GM21526 (cell line): ENCODE measurements around the gene LRRC7.

Experiments
- ATAC-seq: cut with Tn5 transposase; IDR thresholded peaks from one replicate; pipeline ENCODE4 v1.9.1; 2021; ENCODE audit warnings: moderate library complexity; ENCODE audit not compliant: unreplicated experiment, low FRiP score

Gene LRRC7

GRCh38 chr1:69567652-69568420 is at the start of gene LRRC7:
TSS of gene LRRC7 (plus strand) at chr1:69567922. CDS start at chr1:69568640, 718 bp downstream.
- ATAC-seq: peak; percentile 46

GRCh38 chr1:69519006-69519405 is 48.7 kb upstream of the LRRC7 start:
- no peak for ATAC-seq

- no peak for ATAC-seq
Observed at GRCh38 chr1:69520326-69520725, 47.4 kb upstream of the LRRC7 start.

GRCh38 chr1:69523032-69523431 is 44.7 kb upstream of the LRRC7 start:
- no peak for ATAC-seq

- ATAC-seq: no peak
Observed at GRCh38 chr1:69523461-69523860, 44.3 kb upstream of the LRRC7 start.

- ATAC-seq: no peak
Observed at GRCh38 chr1:69524015-69524414, 43.7 kb upstream of the LRRC7 start.

GRCh38 chr1:69527273-69527672 is 40.4 kb upstream of the LRRC7 start:
- no peak for ATAC-seq

GRCh38 chr1:69528376-69528775 is 39.3 kb upstream of the LRRC7 start:
- ATAC-seq: no peak

GRCh38 chr1:69533343-69533742 is 34.4 kb upstream of the LRRC7 start:
- no peak for ATAC-seq

- ATAC-seq: no peak
Observed at GRCh38 chr1:69534829-69535228, 32.9 kb upstream of the LRRC7 start.

- no peak for ATAC-seq
Observed at GRCh38 chr1:69535490-69535889, 32.2 kb upstream of the LRRC7 start.

- ATAC-seq: no peak
Observed at GRCh38 chr1:69540052-69540451, 27.7 kb upstream of the LRRC7 start.

- ATAC-seq: no peak
Observed at GRCh38 chr1:69551476-69552324, 16.0 kb upstream of the LRRC7 start.

GRCh38 chr1:69553726-69554125 is 14.0 kb upstream of the LRRC7 start:
- ATAC-seq: no peak

GRCh38 chr1:69568421-69569174 is 876 bp downstream of the LRRC7 start:
- ATAC-seq: no peak

GRCh38 chr1:69569175-69569541 is 1.4 kb downstream of the LRRC7 start:
- no peak for ATAC-seq

- no peak for ATAC-seq
Observed at GRCh38 chr1:69569576-69570328, 2.0 kb downstream of the LRRC7 start.

GRCh38 chr1:69570356-69570755 is 2.6 kb downstream of the LRRC7 start:
- no peak for ATAC-seq

GRCh38 chr1:69572921-69573320 is 5.2 kb downstream of the LRRC7 start:
- no peak for ATAC-seq

GRCh38 chr1:69573911-69574310 is 6.2 kb downstream of the LRRC7 start:
- ATAC-seq: no peak
